Retinal pigment epithelial cell (primary cell): ENCODE data around the gene OR6A2.

ENCODE experiments used
- DNase-seq: peaks from one replicate; pipeline ENCODE4 v3.0.0-alpha.2; 2010; ENCODE audit warnings: low read depth
- H3K4me3 ChIP-seq: 2 replicates; pipeline ENCODE4 v1.5.1; 2011; ENCODE audit warnings: mild to moderate bottlenecking, low read length, control low read depth, moderate library complexity
- TF ChIP-seq, protein P1 (sequence below): conservative IDR thresholded peaks from 2 replicates; pipeline ENCODE4 v1.5.1; 2011; ENCODE audit warnings: low read depth, low read length, control low read depth, inconsistent platforms

The OR6A2 gene

GRCh38 chr11:6757373-6757967 lies 42.0 kb downstream of the OR6A2 start:
- DNase-seq = peak; percentile 14
- TF ChIP-seq, protein P1, sequence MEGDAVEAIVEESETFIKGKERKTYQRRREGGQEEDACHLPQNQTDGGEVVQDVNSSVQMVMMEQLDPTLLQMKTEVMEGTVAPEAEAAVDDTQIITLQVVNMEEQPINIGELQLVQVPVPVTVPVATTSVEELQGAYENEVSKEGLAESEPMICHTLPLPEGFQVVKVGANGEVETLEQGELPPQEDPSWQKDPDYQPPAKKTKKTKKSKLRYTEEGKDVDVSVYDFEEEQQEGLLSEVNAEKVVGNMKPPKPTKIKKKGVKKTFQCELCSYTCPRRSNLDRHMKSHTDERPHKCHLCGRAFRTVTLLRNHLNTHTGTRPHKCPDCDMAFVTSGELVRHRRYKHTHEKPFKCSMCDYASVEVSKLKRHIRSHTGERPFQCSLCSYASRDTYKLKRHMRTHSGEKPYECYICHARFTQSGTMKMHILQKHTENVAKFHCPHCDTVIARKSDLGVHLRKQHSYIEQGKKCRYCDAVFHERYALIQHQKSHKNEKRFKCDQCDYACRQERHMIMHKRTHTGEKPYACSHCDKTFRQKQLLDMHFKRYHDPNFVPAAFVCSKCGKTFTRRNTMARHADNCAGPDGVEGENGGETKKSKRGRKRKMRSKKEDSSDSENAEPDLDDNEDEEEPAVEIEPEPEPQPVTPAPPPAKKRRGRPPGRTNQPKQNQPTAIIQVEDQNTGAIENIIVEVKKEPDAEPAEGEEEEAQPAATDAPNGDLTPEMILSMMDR = peak; percentile 80
- no peak overlapping the region for H3K4me3 ChIP-seq

- DNase-seq = no peak
Observed at GRCh38 chr11:6755953-6756347, 43.5 kb downstream of the OR6A2 start.

GRCh38 chr11:6755303-6755952 lies 44.1 kb downstream of the OR6A2 start:
- DNase-seq = no peak
- TF ChIP-seq, protein P1 = peak; percentile 95
- H3K4me3 ChIP-seq = no peak overlapping the region

More at GRCh38 chr11:6755953-6756347, 43.5 kb downstream of the OR6A2 start:
- TF ChIP-seq, protein P1 = no peak
- H3K4me3 ChIP-seq = no peak overlapping the region

- no peak for DNase-seq
- TF ChIP-seq, protein P1 = no peak
- H3K4me3 ChIP-seq = no peak overlapping the region
Observed at GRCh38 chr11:6747097-6747668, 52.3 kb downstream of the OR6A2 start.

DNA sequence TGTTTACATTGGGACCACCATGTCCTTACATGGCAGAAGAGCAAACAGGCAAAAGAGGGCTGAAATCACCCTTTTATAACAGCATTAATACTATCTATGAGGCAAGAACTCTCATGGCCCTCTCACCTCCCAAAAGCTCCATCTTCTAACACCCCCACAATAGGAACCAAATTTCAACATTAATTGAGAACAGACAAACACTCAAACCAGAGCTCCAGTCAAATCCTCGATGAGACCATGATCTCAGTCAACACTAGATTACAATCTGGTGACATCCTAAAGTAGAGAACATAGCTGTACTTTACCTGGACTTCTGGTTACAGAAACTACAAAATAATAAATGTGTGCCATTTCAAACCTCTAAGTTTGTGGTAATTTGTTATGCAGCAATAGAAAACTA lies 52.9 kb downstream of the OR6A2 start:
- no peak overlapping the region for H3K4me3 ChIP-seq
- no peak for DNase-seq
- TF ChIP-seq, protein P1 = no peak

- TF ChIP-seq, protein P1 = no peak
- no peak for DNase-seq
- H3K4me3 ChIP-seq = no peak overlapping the region
Observed at GRCh38 chr11:6746086-6746618, 53.3 kb downstream of the OR6A2 start.
